ENCODE measurements around the gene POMGNT1. TPM values are rescaled to one million over a fixed set of nuclear protein-coding genes. Genes with fewer than 3 reads are reported as not detected.

POMGNT1 gene
- total and polyA plus RNA-seq, 10 of the 15 experiments (the other 5 are each of a cell fraction or from before 2014, with no cell fraction given), result 8.6 to 35.2 (median 29.5) TPM

GRCh38 chr1:46196609-46197008 lies 1.6 kb downstream of the POMGNT1 start:
- TF ChIP-seq POLR2A (IDR thresholded peaks at IDR 0.05; ENCODE audit: low read depth, low read length) (no peak), TARDBP (IDR thresholded peaks at IDR 0.05; ENCODE audit: borderline replicate concordance) (no peak), EED (IDR thresholded peaks at IDR 0.05; ENCODE audit: low read depth) (no peak), LARP7 (IDR thresholded peaks at IDR 0.05) (no peak), BACH1 (IDR thresholded peaks at IDR 0.05; ENCODE audit: borderline replicate concordance) (no peak), TAF1 (IDR thresholded peaks at IDR 0.05; ENCODE audit: borderline replicate concordance, low read depth, low read length) (no peak), MYB (IDR thresholded peaks at IDR 0.05; ENCODE audit: borderline replicate concordance, low read depth, low read length) (no peak), CBX5 (IDR thresholded peaks at IDR 0.05; ENCODE audit: low read depth) (no peak), IKZF1 (conservative IDR thresholded peaks at IDR 0.05) (no peak), TCF7 (IDR thresholded peaks at IDR 0.05; ENCODE audit: borderline replicate concordance) (no peak), RAD21 (IDR thresholded peaks at IDR 0.05; ENCODE audit: insufficient read depth, low read depth, low read length) (no peak), EGR1 (IDR thresholded peaks at IDR 0.05; ENCODE audit: borderline replicate concordance in 1 of 2, low read depth in 2 of 2, low read length in 2 of 2) (no peak), IRF3 (IDR thresholded peaks at IDR 0.05) (no peak), RUNX3 (IDR thresholded peaks at IDR 0.05; ENCODE audit: low read length) (no peak), ZNF24 (IDR thresholded peaks at IDR 0.05) (no peak), ZNF622 (IDR thresholded peaks at IDR 0.05) (no peak), MYC (IDR thresholded peaks at IDR 0.05; ENCODE audit: insufficient read depth, insufficient read length, insufficient replicate concordance, low read length, severe bottlenecking) (no peak), SMAD5 (IDR thresholded peaks at IDR 0.05; ENCODE audit: low read depth) (no peak), STAT3 (IDR thresholded peaks at IDR 0.05; ENCODE audit: low read depth, low read length) (no peak), YBX1 (IDR thresholded peaks at IDR 0.05) (no peak)
- peak overlapping the region; percentile 70; the same call in 1 of the 2 replicates for H3K4me2 ChIP-seq (ENCODE audit: control insufficient read depth, insufficient read depth)
- in situ Hi-C loops (cut with MboI) (no loop called here), intact Hi-C loops (cut with micrococcal nuclease; ENCODE audit: unreplicated experiment) (no loop called here)
- peaks cover 5 to 7% of the 10 kb centered on the region in 2 experiments; a peak in 3 of 4 replicates for H3K36me3 ChIP-seq (ENCODE audit: control insufficient read depth in 2 of 2, insufficient read depth in 2 of 2, low read length in 1 of 2)
- DNase-seq (ENCODE audit: low read depth, low spot score), result no peak
- no peaks in the 10 kb centered on the region for H4K20me1 ChIP-seq (ENCODE audit: control insufficient read depth, insufficient read depth)
- H3K27me3 ChIP-seq (replicated peaks in 1 of 2; ENCODE audit: control insufficient read depth in 2 of 2, insufficient read depth in 2 of 2, low read length in 1 of 2), result no peaks in the 10 kb centered on the region
- no peak overlapping the region for H3K4me3 ChIP-seq
- H3K4me1 ChIP-seq (ENCODE audit: control insufficient read depth, insufficient read depth, low read length), result peaks cover 6% of the 10 kb centered on the region
- FAIRE-seq, result no peak
- ChIA-PET RAD21 (ENCODE audit: unreplicated experiment) (no interaction called here), SMC1A (ENCODE audit: uncharacterized antibody, unreplicated experiment) (no interaction called here), CTCF (interaction anchor here (3.9 kb wide), 1 partner anchor 14 kb away, joined by 30 read pairs; no protein-coding TSS in a partner anchor), POLR2A (interaction anchor here (1.0 kb wide), 1 partner anchor 12 kb away, joined by 3 read pairs; no protein-coding TSS in a partner anchor)
- WGBS (ENCODE audit: insufficient coverage, insufficient replicate concordance, low lambda C conversion rate, missing lambda C conversion rate), result 96% methylated on average over 9 of the region's 9 CpGs
- H3K27ac ChIP-seq (ENCODE audit: control insufficient read depth, insufficient read depth), result no peak overlapping the region
- no peak overlapping the region for H3K9ac ChIP-seq (ENCODE audit: control insufficient read depth, insufficient read depth, low read length)
- ATAC-seq, result no peak
- peaks cover 6% of the 10 kb centered on the region for H3K79me2 ChIP-seq (ENCODE audit: control insufficient read depth, insufficient read depth, low read length)
- H2AFZ ChIP-seq (ENCODE audit: control insufficient read depth, low read depth, low read length), result no peak overlapping the region
- no TSS peak for BruUV-seq (replicated peaks)
- H3K9me3 ChIP-seq (replicated peaks; ENCODE audit: control insufficient read depth, insufficient read depth, low read length), result no peaks in the 10 kb centered on the region
